ENCODE results near the gene ITPKA.

GRCh38 chr15:41544650-41545015 lies 51.0 kb downstream of the ITPKA start:
- no peak for TF ChIP-seq CTCF (IDR thresholded peaks at IDR 0.05)
- TF ChIP-seq CBX2 (IDR thresholded peaks at IDR 0.05; ENCODE audit: borderline replicate concordance, low read depth) = no peak
- TF ChIP-seq BHLHE40 (IDR thresholded peaks at IDR 0.05; ENCODE audit: low read depth, low read length) = no peak
- no peak for TF ChIP-seq MAZ (IDR thresholded peaks at IDR 0.05; ENCODE audit: borderline replicate concordance, low read depth, low read length)
- TF ChIP-seq HOXB5 (CRISPR knock-in tag; IDR thresholded peaks at IDR 0.05) = no peak
- no peak for TF ChIP-seq POLR2A (IDR thresholded peaks at IDR 0.05; ENCODE audit: low read length)
- TF ChIP-seq MAX (IDR thresholded peaks at IDR 0.05) = no peak
- TF ChIP-seq EHMT2 (IDR thresholded peaks at IDR 0.05; ENCODE audit: low read depth) = no peak
- no peak for TF ChIP-seq JUN (IDR thresholded peaks at IDR 0.05)
- no peak for TF ChIP-seq RCOR1 (IDR thresholded peaks at IDR 0.05; ENCODE audit: low read depth, low read length)
- no peak for TF ChIP-seq RNF2 (IDR thresholded peaks at IDR 0.05; ENCODE audit: borderline replicate concordance, low read depth)
- TF ChIP-seq CHD4 (IDR thresholded peaks at IDR 0.05; ENCODE audit: borderline replicate concordance) = no peak
